ENCODE measurements around the gene IGFLR1.
"Not testable (repeated sequence)": the region's sequence is repeated elsewhere in the genome, so short reads cannot be mapped to it uniquely, and the experiment has no call there.

Gene IGFLR1

DNA sequence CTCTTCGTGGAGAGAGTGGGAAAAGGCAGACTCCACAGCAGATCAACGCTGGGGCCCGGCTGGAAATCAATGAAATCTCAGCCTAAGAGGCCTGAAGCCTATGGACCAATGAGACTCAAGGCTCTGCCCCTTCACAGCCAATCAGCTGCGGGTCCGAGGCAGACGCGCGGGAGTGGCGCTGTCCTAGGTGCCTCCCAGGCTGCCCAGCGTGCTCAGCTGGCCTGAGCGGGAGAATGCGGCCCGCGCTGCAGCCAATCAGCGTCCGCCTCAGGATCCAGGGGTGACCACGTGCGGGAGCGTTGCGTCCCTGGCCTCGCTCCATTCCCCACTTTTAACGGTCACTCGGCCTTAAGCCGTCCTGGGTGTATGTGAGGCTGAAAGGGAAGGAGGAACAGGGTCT is 38.0 kb downstream of the IGFLR1 start, which contains the start of gene ZBTB32:
ZBTB32 (plus strand) TSS at position 341 of the 400 bp plus-strand sequence. CDS start 10,069 bp downstream, outside the sequence.
- DNase-seq = no peak

DNA sequence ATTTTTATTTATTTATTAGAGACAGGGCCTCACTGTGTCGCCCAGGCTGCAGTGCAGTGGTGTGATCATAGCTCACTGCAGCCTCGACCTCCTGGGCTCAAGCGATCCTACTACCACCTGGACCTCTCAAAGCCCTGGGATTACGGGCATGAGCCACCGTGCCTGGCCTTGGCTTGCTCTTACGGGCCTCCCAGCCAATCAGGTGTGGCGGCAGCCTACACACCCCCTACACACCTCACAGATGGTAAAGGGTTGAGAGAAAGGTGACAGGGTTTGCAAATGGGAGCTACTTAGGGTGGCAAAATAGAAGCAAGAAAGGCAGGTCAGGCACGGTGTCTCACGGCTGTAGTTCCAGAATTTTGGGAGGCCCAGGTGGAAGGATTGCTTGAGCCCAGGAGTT is 38.9 kb downstream of the IGFLR1 start:
- DNase-seq = no peak

DNA sequence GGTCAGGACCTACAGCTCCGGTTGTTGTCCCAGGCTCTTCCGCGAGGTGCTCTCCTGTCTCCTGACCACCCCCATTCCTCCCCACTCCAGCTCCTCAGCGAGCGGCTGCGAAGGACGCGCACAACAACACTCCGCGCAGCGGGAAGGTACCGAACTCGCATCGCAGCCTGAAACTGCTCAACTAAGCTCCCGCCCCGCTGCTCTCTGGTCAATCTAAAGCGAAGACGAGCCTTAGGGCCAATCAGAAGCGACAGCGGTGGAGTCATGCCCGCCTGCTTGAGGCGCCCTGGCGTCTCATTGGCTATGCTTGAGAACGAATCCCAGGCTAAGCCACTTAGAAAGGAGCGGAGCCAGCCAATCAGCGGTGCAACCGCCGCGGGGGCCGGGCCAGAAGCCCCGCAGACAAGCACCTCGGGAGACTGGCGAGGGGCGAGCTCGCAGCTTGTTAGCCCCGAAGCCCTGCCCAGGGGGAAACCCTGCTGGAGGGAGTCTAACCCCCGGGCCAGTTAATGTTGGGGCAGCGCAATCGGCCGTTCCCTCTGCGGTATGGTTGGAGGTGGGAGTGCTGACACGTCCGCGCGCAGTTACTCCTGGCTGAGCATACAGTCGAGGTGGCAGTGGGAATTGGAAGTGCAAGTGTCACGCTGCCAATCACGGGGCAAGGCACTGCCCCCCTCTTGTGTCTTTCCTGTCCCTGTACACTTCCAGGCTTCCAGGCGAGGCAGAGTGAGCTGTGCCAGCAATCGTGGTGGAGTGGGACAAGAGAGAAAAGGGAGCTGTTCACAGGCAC is 39.8 kb downstream of the IGFLR1 start:
- DNase-seq = peak; percentile 74 to 87 (median 80)

DNA sequence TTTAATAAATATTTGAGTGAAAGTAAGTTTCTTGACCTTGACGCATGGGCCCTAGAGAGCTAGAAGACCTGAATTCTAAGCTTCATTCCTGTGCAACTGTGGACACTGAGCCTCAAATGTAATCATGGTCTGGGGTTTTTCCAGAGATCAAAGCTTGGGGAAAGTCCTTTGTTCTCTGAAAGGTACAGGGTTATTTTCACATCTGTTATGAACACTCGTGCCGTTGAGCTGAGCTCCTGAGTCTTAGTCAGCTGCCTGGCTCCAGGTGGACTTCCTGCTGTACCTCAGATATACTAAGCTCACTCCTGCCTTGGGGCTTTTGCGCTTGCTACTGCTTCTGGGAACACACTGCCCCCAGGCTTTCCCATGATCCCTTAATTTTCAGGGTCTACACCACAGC is 45.4 kb downstream of the IGFLR1 start:
- no peak for DNase-seq

DNA sequence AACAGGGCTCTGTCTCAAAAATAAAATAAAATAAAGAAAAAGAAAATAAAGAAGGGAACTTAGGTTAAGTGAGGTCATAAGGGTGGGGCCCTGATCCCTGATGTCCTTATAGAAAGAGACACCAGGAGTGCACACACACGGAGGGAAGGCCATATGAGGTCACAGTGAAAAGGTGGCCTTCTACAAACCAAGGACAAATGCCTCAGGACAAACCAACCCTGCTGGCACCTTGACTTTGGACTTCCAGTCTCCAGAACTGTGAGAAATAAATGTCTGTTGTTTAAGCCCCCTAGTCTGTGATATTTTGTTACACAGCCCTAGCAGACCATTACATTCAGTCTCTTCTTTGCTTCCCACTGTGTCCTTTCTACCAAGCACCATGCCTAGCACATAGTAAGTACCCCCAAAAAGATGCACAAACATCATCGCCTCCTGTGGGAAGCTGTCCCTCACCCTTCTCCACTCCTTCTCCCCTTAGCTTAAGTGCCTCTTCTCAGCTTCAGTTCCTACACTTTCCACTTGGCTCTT is 46.3 kb downstream of the IGFLR1 start:
- no peak for DNase-seq

DNA sequence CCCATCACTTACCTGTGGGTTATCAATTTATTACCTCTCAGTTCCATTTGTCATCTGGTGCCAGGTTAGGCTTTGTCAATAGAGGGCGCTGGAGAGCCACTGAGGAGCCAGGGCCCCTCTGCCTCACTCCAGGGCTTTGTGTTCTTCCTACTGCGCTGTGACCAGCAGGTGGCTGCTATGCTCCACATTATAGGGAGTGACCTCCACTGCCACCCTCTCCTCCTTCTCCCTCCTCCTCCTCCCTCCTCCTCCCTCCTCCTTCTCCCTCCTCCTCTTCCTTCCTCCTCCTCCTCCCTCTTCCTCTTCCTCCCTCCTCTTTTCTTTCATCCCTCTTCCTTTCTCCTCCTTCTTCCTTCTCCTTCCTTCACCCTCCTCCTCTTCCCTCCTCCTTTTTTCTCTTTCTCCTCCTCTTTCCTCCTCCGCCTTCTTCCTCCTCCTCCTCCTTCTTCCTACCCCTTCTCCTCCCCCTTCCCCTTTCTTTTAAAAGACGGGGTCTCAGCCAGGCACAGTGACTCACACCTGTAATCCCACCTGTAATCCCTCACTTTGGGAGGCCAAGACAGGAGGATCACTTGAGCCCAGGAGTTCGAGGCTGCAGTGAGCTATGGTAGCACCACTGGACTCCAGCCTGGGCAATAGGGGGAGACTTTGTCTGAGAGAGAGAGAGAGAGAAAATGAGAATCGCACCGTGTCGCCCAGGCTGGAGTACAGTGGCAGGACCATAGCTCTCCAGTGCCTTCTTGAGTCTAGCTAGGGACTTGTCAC is 48.2 kb downstream of the IGFLR1 start:
- peak; percentile 65 to 82 (median 80) for DNase-seq

DNA sequence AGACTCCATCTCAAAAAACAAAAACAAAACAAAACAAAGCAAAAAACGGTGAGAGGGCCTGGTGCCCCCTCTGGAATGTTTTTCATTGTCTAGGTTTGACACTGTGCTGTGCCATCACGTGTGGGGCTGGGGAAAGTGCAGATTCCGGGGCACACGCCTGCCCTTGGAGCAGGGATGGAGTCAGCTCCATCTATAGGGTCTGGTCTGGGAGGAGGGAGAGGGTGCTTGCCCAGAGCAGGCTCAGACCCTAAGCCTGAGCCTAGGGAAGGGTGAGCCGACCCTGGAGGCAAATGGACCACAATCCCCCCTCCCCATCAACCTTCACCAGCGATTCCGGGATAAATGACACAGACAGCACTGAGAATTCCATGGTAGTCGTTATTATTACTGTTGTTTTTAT is 48.8 kb downstream of the IGFLR1 start:
- no peak for DNase-seq

DNA sequence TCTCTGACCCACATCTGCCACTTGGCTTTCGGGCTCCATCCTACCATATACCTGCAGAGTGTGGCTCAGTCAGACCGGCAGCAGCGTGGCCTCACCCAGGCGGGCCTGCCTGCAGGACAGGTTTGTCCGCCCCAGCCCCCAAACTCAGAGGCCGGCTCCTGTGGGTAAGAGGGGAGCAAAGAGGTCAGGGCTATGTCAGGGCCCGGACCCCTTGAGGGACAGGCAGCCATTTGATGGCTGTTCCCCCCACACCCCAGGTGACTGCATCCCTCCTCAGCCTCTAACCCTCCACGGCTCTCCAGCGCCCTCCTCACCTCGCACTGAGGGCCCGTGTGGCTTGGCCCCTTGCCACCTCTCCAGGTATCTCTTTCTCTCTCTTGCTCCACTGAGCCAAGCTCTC is 50.2 kb downstream of the IGFLR1 start:
- DNase-seq = no peak

DNA sequence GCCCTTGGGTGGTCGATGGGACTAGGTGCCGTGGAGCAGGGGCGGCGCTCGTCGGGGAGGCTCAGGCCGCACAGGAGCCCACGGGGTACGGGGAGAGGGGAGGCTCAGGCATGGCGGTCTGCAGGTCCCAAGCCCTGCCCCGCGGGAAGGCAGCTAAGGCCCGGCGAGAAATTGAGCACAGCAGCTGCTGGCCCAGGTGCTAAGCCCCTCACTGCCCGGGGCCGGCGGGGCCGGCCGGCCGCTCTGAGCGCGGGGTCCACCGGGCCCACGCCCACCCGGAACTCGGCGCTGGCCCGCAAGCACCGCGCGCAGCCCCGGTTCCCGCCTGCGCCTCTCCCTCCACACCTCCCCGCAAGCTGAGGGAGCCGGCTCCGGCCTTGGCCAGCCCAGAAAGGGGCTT is 51.1 kb downstream of the IGFLR1 start:
- DNase-seq = not testable (repeated sequence)

DNA sequence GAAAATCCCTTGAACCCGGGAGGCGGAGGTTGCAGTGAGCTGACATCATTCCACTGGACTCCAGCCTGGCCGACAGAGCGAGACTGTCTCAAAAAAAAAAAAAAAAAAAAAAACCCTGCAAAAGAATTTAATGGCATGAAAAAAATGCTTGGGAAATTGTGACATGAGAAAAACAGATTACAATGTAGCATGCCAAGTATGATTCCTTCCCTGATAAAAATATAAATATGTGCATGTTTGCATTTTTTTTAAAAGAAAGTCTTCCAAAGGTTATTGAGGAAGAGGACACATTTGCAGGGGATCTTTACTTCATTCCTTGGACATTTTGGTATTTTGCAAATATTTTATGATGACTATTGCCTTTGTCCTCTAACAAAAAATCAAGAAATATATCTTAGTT is 52.4 kb downstream of the IGFLR1 start:
- DNase-seq = no peak
